Common myeloid progenitor, CD34-positive (primary cell): Measurements from ENCODE around the gene GLO1.

Source experiments
- CTCF ChIA-PET: fragments of 350-600 bp; sonication (Branson Sonifier 250); formaldehyde crosslinking; loops from one replicate; lab custom pipeline; 2021; ENCODE audit warnings: antibody characterized with exemption; lab: Charles Lee
- POLR2A ChIA-PET: fragments of 350-600 bp; sonication (Branson Sonifier 250); formaldehyde crosslinking; loops from one replicate; lab custom pipeline; 2021; ENCODE audit warnings: antibody characterized with exemption; lab: Charles Lee
- DNase-seq, 3 donors: peaks; one replicate each; pipeline versions ENCODE4 v3.0.0 to v3.0.0-alpha.2; 2013
- H3K27ac ChIP-seq, 2 experiments: 1 replicate in 1 of 2; 2 replicates in 1 of 2; pipeline ENCODE4 v1.7.0; 2013; ENCODE audit warnings: inconsistent platforms in 2 of 2, low read length in 2 of 2, mild to moderate bottlenecking in 2 of 2, low read depth in 1 of 2, moderate library complexity in 1 of 2; ENCODE audit not compliant: severe bottlenecking in 2 of 2, insufficient read depth in 1 of 2, poor library complexity in 1 of 2
- H3K27me3 ChIP-seq, 5 experiments: replicated peaks in 2 of 5; 1 replicate in 3 of 5; 2 replicates in 2 of 5; pipeline versions ENCODE4 v1.6.1 to v1.7.0; 2013; ENCODE audit warnings: low read length in 4 of 5, mild to moderate bottlenecking in 2 of 5, moderate library complexity in 2 of 5, inconsistent platforms in 1 of 5; ENCODE audit not compliant: insufficient read depth in 5 of 5, control insufficient read depth in 4 of 5
- H3K36me3 ChIP-seq, 4 experiments: 1 replicate in 2 of 4; 2 replicates in 2 of 4; pipeline versions ENCODE4 v1.6.1 to v1.7.0; 2013; ENCODE audit warnings: low read length in 3 of 4, control low read depth in 1 of 4, mild to moderate bottlenecking in 1 of 4; ENCODE audit not compliant: control insufficient read depth in 4 of 4, insufficient read depth in 4 of 4
- H3K4me1 ChIP-seq, 4 experiments: 1 replicate in 3 of 4; 2 replicates in 1 of 4; pipeline versions ENCODE4 v1.6.1 to v1.7.1; 2013; ENCODE audit warnings: low read length in 3 of 4, mild to moderate bottlenecking in 3 of 4, control low read depth in 1 of 4, inconsistent platforms in 1 of 4, moderate library complexity in 1 of 4; ENCODE audit not compliant: control insufficient read depth in 4 of 4, insufficient read depth in 4 of 4; ENCODE audit errors: control extremely low read depth in 1 of 4
- H3K4me3 ChIP-seq, 7 experiments: 1 replicate in 4 of 7; 2 replicates in 3 of 7; pipeline versions ENCODE4 v1.5.1 to v1.7.0; 2013; ENCODE audit warnings: mild to moderate bottlenecking in 7 of 7, low read length in 6 of 7, moderate library complexity in 6 of 7, inconsistent platforms in 2 of 7, low read depth in 2 of 7, control low read depth in 1 of 7; ENCODE audit not compliant: insufficient read depth in 4 of 7, control insufficient read depth in 1 of 7; ENCODE audit errors: extremely low read depth in 1 of 7
- H3K9me3 ChIP-seq, 5 experiments: 1 replicate in 4 of 5; 2 replicates in 1 of 5; pipeline versions ENCODE4 v1.6.1 to v1.7.1; 2013; ENCODE audit warnings: low read length in 4 of 5, mild to moderate bottlenecking in 2 of 5, inconsistent platforms in 1 of 5, low read depth in 1 of 5, moderate library complexity in 1 of 5; ENCODE audit not compliant: control insufficient read depth in 4 of 5, insufficient read depth in 2 of 5; ENCODE audit errors: control extremely low read depth in 1 of 5
- WGBS: methylation state at CpG from one replicate; pipeline ENCODE4 v1.1.5; 2013; ENCODE audit not compliant: insufficient coverage; 5-methylcytosine and 5-hydroxymethylcytosine counted together

The GLO1 gene

DNA sequence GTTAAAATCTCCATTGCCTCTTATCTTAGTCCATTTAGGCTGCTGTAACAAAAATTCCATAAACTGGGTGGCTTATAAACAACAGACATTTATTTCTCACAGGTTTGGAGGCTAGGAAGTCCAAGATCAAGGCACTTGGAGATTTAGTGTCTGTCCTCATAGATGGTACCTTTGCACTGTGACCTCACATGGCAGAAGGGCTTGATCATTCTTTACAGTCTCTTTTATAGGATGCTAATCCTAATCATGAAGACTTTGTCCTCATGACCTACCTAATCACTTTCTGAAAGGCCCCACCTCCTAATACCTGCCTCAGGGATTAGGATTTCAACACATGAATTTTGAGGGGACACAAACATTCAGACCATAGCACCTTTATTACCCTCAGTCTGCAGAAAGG lies 6.6 kb downstream of the GLO1 start:
- Histone ChIP-seq H3K9me3 (peaks cover 0 to 24% (median 3%) of the 10 kb centered on the region in 5 experiments), H3K27me3 (no peaks in the 10 kb centered on the region), H3K27ac (no peak overlapping the region), H3K36me3 (peaks cover 8 to 28% (median 9%) of the 10 kb centered on the region in 4 experiments), H3K4me3 (no peak overlapping the region), H3K4me1 (no peaks in the 10 kb centered on the region)
- ChIA-PET CTCF (no interaction called here), POLR2A (no interaction called here)
- no peak for DNase-seq

DNA sequence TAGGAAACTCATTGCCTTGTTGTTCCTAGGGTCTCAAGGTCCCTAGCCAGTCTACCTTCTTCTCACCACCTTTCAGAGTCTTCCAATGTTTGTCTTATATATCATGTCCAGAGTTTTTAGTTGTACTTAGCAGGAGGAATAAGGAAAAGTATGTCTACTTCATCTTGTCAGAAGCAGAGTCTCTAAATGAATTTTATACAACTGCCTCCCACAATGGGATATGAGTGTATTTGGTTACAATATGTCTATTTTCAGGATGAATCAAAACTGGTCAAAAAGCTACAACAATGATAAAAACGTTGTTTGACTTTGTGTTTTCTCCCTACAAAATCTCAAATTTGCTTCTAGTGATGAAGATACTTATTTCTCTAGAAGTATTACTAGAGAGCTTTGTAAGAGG lies 7.0 kb downstream of the GLO1 start:
- no peak for DNase-seq
- no CpG with 5 or more reads among the region's 1 CpG for WGBS
- no peak overlapping the region for H3K27ac ChIP-seq
- no peaks in the 10 kb centered on the region for H3K4me1 ChIP-seq
- peaks cover 0 to 21% (median 3%) of the 10 kb centered on the region in 5 experiments for H3K9me3 ChIP-seq
- ChIA-PET POLR2A (no interaction called here), CTCF (no interaction called here)
- no peak overlapping the region for H3K4me3 ChIP-seq
- H3K27me3 ChIP-seq, result no peaks in the 10 kb centered on the region
- peaks cover 8 to 28% (median 9%) of the 10 kb centered on the region in 4 experiments for H3K36me3 ChIP-seq

DNA sequence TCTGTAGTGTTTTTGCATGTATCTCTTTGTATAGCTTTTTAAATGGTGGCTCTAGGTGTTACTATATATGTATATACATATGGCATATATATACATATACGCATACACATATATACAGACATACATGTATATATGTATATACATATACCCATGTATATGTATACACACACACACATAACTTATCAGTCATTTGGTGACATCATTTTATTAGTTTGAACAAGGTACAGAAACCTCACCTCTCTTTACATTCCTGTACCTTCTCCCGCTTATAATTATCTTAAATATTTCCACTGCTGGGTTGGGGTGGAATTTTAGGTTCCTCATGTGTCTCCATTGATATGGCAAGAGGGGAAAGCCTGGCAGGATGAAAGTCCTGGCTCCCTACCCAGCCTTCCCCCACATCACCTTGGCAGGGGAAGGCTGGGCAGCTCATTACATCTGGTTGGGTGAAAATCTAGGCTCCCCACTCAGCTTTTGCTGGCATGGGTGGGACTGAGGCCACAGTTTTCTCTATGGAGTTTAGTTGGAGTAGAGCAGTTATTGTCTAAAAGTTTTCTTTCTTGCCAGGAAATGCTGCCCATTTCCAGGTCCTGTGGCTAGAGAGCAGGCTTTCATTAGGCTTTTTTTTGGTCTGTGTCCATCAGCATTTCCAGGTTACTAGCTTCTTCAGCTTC lies 7.6 kb downstream of the GLO1 start:
- H3K27me3 ChIP-seq, result no peaks in the 10 kb centered on the region
- no peaks in the 10 kb centered on the region for H3K4me1 ChIP-seq
- H3K36me3 ChIP-seq, result peaks cover 7 to 25% (median 8%) of the 10 kb centered on the region in 4 experiments
- ChIA-PET POLR2A (no interaction called here), CTCF (no interaction called here)
- WGBS, result no CpG with 5 or more reads among the region's 2 CpGs
- DNase-seq, result no peak
- H3K4me3 ChIP-seq, result no peak overlapping the region
- no peak overlapping the region for H3K27ac ChIP-seq
- peaks cover 0 to 15% (median 3%) of the 10 kb centered on the region in 5 experiments for H3K9me3 ChIP-seq

DNA sequence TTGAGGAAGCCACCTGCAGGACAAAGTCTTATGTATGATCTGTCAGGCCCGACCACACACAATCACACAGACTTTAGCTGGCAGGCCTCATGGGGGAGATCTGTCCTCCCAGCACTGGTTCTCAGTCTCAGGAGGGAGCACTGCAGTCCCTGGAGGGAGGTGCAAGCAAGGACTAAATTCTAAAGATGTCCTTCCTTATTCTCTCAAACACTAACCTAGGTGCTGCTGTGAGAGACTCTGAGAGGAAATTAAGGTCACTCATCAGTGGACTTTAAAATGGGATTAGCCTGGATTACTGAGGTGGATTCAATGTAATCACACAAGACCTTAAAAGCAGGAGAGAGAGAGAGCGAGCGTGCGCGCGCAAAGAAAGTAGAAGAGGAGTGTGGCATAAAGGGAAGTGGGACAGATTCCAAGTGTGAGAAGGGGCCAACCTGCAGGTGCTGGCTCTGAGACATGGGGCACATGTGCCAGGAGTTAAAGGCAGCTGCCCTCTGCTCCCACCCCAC lies 14.3 kb downstream of the GLO1 start:
- peak; percentile 46 to 66 (median 61) for DNase-seq
- Histone ChIP-seq H3K27me3 (no peaks in the 10 kb centered on the region), H3K36me3 (peaks cover 8 to 37% (median 12%) of the 10 kb centered on the region in 4 experiments), H3K9me3 (no peaks in the 10 kb centered on the region), H3K4me1 (peaks cover 0 to 8% (median 8%) of the 10 kb centered on the region in 4 experiments), H3K27ac (peak overlapping the region in 1 of 2 experiments; percentile 43), H3K4me3 (peak overlapping the region in 2 of 7 experiments; percentile 24 to 40)
- CTCF ChIA-PET, result interaction anchor here (1.3 kb wide), 1 partner anchor 13 kb away, joined by 4 read pairs; no protein-coding TSS in a partner anchor
- 5% methylated on average over 6 of the region's 6 CpGs for WGBS
- POLR2A ChIA-PET, result no interaction called here

DNA sequence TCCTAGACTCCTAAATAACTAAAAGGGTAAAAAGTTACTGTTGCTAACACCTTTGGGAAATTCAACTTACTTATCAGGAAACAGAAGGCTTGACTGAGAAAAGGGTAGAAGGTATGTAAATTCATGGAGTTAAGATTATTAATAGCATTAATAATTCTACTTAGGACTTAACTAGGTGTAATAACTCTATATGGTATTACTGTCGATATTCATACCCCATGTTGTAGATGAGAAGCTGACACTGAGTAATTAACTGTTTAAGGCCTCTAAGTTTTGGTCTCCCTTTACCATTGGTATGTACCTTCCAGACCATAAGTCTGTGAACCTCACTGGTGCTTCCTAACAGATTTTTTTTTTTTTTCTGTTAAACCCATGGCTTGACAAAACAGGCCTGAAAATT lies 15.4 kb downstream of the GLO1 start:
- POLR2A ChIA-PET, result no interaction called here
- Histone ChIP-seq H3K27ac (no peak overlapping the region), H3K9me3 (no peaks in the 10 kb centered on the region), H3K27me3 (no peaks in the 10 kb centered on the region), H3K36me3 (peaks cover 6 to 44% (median 14%) of the 10 kb centered on the region in 4 experiments), H3K4me1 (peaks cover 0 to 8% (median 8%) of the 10 kb centered on the region in 4 experiments), H3K4me3 (no peak overlapping the region)
- CTCF ChIA-PET, result interaction anchor here (1.3 kb wide), 1 partner anchor 14 kb away, joined by 4 read pairs; no protein-coding TSS in a partner anchor
- 100% methylated on average over 1 of the region's 1 CpG for whole genome bisulfite sequencing
- DNase-seq, result no peak

DNA sequence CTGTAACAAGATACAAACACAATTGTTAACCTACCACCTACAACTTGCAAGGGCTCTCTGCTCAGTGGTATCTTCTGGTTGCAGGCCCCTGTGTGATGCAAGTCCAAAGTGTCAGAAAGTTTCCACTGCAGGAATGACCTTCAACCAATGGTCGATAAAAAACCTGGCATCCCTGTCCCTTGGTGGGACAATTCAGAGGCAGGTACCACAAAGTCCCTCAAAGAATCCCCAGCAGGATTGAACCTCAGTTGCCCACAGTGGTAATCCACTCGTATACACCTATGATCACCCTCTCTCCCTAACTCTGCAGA lies 15.9 kb downstream of the GLO1 start:
- POLR2A ChIA-PET, result no interaction called here
- H3K27ac ChIP-seq, result no peak overlapping the region
- DNase-seq, result no peak
- no peak overlapping the region for H3K4me3 ChIP-seq
- peaks cover 0 to 8% (median 8%) of the 10 kb centered on the region in 4 experiments for H3K4me1 ChIP-seq
- H3K27me3 ChIP-seq, result no peaks in the 10 kb centered on the region
- peaks cover 6 to 48% (median 16%) of the 10 kb centered on the region in 4 experiments for H3K36me3 ChIP-seq
- CTCF ChIA-PET, result no interaction called here
- WGBS, result 83% methylated on average over 1 of the region's 2 CpGs
- H3K9me3 ChIP-seq, result no peaks in the 10 kb centered on the region

DNA sequence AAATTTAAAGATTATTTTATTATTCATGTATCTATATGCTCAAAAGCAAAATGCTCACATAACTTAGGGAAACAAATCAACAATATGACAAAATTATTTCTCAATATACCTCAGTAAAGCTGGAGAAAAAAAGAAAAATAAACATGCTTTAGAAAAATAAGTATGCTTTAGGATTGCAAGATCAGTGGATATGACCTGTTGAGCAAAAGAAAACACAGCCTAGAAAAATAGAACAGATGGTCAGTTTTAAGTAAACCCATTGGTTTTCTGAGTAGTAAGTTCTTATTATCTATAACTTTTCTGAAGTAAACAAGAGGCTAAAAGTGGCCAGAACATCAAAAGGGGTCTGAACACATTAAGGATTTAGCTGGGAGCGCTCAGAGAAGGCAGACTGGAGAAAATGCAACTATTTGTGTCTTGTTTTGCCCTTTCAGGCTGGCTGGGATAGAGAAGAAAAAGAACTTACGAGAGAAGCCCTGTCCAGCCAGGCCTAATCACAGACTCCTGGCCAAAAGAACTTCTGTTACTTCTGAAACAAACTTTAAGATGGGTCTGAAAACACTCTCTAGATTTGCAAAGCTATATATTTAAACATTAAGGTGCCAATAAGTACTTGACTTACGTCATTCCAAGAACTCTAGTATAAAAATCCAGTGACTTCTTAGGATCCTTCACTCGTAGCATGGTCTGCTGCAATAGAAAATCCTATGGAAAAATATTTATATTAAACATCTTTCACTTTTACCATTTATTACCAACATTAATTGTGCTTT lies 16.5 kb downstream of the GLO1 start:
- no peaks in the 10 kb centered on the region for H3K27me3 ChIP-seq

More for the DNA sequence above, 16.5 kb downstream of the GLO1 start:
- ChIA-PET CTCF (no interaction called here), POLR2A (no interaction called here)
- no peak for DNase-seq
- Histone ChIP-seq H3K27ac (no peak overlapping the region), H3K4me3 (no peak overlapping the region), H3K36me3 (peaks cover 6 to 53% (median 18%) of the 10 kb centered on the region in 4 experiments), H3K4me1 (peaks cover 0 to 8% (median 8%) of the 10 kb centered on the region in 4 experiments), H3K9me3 (no peaks in the 10 kb centered on the region)
- 93% methylated on average over 2 of the region's 4 CpGs for WGBS
